Femur (tissue), 1 donor: Measurements from ENCODE around the gene STX16.

ENCODE experiments used
- DNase-seq: peaks from one replicate; pipeline ENCODE4 v3.0.0-alpha.2; 2017

The STX16 gene

DNA sequence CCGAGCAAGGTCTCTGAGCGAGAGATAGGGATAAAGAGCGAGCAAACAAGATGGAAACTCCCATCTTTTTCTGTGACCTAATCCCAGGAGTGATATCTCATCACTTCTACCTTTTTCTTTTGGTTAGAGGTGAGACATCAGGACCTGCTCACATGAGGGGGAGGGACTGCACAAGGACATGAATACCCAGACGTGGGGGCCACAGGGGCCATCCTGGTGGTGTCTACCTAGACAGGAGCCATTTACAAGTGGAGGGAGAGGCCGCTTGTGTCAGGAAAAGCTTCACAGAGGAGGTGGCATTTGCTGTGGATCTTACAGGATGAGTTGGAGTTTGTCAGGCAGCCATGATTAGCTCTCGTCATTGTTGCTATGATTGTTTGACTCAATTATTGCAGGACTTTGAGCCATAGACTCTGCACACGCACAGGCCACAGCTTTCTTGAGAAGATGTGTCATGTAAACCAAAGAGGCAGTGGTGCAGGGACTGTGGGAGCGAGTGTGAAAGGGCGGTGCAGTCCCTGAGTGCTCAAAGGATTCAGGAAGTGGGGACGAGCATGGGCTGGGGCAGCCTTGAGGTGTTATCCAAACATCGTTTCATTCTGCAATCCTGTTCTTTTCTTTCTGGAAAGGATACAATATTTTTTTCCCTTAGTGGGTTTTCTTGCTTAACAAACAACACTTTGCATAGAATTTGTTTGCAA, 49.2 kb downstream of the STX16 start:
- DNase-seq = peak; percentile 57

DNA sequence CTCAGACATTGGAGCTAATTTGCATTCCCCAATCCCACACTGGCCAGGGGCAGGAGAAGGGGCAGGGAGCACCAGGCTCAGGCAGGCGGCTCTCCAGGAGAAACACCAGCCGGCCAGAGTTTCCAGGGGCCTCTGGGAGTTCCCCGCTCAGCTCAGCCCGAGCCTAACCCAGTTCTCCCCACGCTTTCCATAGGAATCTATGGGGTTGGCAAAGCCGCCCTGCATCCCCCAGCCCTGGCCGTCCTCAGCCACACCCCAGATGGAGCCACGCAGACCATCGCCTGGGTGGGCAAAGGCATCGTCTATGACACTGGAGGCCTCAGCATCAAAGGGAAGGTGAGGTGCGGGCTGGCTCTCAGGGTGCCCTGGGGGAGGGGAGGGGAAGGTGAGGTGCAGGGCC, 49.7 kb downstream of the STX16 start:
- DNase-seq = peak; percentile 77

DNA sequence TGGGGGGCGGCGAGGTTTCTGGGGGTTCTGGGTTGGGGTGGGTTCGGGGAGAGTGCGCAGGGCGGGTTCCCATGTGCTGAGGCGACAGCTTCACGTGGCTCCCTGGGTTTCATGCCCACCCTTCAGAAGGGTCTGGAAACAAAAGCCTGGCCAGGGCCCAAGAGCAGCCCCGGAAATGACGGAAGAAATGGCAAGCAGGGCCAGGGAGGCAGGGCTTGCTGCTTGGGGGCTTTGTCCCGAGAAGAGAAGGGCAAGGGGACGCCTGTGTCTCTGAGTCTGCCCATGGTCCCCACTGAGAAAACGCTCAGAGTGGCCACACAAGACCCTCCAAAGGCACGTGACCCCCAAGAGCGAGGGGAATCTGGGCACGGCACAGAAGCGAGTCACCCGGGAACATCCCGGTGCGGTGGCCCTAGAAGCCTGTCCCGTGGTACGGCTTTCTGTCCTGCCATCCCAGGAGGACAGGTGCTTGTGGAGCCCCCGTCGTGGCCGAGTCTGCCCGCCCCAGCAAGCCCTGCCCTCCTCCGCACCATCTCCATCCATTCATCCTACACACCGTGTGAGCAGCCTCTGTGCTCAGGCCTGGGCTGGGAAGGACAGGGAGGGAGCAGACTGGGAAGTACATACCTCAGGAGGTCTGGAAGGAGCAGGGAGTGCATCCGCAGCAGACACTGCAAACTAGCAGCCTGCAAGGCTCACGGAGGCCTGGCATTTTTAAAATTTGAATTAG, 50.5 kb downstream of the STX16 start:
- DNase-seq = no peak

DNA sequence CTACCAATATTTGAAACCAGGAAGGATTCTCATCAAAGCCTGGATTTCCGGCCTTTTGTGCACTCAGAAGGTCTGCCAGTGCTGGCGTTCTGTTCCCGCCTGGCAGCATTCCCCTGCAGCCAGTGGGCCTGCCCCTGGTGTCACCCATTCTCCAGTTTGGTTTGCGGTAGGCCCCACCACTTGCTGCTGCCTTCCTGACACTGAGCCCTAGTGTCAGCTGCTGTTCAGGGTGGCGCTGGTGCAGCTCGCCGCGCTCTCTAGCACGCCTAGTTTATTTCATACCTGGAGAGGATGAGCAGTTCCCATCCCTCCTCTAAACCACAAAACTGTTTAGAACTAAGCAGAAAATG, 51.1 kb downstream of the STX16 start:
- DNase-seq = no peak

DNA sequence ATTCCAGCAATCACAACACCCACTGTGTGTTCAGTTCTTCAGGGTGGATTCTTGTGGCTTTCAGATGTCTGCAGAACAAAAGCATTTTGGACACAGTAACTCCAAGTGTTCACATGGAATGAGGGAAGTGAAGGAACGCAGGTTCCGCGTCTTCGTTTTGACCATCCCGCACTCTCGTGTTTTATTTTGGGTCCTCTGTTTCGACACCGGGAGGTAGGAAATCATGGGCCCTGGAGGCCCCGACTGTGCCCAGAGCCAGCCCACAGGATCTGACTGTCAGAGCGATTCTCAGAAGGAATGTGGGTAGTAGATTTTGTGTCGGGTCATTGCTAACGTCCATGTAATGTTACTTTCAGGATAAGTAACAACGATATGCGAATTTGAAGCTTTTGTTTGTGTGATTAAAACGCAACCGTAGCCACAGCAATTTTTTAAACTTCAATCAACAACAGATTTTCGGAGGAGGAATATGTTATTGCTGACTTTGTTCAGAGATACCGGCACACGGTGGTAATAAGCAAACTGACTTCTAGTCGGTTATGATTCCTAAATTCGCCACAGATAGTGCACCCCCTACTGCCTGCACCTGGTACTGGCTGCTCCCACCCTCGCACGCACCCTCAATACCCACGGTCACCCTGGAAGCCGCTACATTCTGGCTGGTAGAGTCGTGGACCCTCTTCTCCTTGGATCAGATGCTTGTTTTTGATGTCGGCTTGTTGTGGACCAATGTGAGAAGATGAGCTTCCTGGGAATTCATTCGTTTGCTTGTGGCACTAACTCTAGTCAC, 52.0 kb downstream of the STX16 start:
- no peak for DNase-seq

DNA sequence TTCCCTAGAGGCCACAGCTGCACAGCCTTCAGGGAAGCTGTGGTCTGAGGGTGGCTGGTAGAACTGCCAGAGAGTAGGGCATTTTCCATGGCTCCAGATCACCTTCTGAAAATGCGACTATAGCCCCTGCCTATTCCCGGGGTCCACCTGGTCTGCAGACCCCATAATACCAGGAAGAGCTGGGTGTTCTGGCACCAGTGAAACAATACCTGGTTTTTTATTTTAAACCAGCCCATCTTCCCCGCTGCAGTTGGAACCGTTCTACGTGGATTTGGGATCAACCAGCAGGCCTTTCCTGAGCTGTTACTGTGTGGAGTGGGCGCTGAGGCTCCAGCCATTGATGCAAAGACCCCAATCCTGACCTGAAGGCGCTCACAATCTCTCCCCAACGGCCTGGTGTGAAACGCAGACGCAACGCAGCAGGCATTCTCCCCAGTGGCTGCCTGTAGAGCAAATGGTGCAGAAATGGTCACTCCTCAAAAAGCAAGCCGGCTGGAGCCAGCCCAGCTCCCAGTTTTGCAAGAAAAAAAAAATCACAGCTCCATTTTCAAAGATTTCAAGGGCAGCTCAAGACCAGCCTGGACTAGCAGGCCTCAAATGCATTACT, 52.8 kb downstream of the STX16 start:
- no peak for DNase-seq

DNA sequence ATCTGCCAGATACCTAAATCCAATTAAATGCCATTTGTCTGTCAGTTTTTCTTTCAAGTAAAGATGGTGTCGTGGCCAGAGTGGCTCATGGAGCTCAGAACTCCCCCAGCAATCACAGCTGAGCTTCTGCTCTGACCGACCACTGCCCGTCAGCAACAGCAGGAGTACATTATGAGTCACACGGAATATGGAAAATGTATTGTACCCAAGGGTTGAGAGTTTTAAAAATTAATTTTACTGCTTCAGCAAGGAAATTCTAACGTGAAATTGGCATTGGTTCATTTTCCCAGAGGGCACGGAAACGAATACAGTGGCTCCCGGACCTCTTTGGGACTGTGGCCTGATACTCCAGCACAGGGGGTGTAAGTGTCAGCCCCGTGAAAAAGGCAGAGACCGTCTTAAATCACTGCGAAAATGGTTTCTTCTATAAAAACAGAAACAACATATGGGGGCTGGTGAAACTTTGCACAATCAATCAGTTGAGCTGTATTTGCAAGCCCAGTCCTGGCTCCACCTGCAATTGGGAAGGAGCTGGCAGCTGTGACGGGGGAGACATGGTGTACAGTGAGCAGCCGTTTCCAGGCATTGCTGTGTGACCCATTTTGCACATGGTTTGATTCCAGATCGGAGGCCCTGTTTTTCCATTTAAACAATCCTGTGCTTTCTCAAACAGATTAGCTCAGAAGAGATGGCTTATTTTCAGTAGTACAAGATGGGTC, 54.3 kb downstream of the STX16 start:
- DNase-seq = peak; percentile 92

DNA sequence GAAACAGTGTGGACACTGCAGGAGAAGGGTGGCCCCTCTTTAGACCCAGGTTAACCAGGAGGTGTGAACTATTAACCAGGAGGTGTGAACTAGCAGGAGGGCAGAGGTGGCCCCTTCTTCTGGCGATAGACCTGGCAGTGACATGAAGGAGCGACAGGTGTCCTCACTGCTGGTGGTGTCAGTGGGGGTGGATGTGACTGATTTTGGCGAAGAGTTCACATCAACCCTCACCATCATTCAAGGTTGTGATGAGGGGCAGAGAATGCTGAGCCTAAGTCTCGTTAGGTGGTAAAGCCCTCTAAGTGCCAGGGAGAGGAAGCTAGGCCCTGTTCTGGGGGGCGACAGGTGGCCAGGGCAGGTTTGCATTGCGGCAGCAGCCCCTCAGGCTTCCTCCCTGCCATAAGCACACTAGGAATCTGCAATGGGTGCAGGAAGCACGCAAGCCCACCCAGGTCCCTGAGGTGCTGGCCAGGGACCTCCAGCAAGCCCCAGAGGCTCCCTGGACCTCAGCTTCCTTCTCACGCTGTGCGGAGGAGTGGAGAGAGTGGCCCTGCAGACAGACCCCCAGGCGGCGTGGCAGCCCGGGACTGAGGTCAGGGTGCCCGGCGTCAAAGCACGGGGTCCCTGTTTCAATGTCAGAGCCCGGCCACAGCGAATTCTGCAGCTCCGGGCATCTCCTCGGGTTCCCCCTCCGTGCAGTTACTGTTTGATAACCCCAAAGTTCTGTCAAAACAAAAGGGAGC, 55.2 kb downstream of the STX16 start:
- DNase-seq = peak; percentile 19

DNA sequence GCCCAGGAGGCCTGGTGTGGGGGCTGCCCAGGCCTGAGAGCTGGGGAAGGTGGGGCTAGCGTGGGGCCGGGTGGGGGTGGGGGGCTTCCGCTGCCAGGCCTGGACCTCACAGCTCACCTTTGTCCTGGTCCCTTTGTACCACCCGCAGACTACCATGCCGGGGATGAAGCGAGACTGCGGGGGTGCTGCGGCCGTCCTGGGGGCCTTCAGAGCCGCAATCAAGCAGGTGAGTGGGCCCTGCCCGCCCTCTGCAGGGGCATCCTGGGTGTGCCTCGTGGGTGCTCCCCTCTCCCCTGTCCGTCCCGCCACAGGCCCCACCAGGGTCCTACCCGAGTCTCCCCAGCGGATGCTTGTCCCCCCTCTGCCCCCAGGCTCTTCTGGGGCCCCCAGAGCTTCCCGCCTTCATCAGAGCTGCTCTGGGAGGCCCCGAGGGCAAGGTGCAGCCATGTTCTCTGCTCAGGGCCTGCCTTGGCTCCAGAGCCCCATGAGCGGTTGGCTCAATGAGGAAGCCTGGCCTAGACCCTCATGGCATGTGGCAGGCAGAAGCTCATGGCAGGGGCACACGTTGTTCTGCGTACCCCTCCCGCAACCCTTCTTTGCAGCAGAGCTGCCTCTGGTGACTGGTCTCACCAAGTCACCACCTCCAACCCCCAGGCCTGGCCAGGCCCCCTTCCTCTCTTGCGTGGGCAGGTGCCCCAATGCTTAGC, 56.0 kb downstream of the STX16 start:
- DNase-seq = peak; percentile 20

DNA sequence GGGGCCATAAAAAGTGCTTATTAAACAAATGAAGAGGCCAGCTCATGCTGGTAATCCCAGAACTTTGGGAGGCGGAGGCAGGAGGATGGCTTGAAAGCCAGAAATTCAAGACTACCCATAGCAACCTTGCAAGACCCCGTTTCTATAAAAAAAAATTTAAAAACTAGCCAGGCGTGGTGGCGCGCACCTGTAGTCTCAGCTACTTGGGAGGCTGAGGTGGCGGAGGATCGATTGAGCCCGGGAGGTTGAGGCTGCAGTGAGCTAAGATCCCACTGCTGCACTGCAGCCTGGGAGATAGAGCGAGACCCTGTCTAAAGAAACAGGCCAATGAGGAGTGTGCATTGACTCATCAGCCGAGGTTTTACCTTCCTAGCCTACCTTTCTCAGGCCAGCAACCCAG, 56.7 kb downstream of the STX16 start:
- no peak for DNase-seq

DNA sequence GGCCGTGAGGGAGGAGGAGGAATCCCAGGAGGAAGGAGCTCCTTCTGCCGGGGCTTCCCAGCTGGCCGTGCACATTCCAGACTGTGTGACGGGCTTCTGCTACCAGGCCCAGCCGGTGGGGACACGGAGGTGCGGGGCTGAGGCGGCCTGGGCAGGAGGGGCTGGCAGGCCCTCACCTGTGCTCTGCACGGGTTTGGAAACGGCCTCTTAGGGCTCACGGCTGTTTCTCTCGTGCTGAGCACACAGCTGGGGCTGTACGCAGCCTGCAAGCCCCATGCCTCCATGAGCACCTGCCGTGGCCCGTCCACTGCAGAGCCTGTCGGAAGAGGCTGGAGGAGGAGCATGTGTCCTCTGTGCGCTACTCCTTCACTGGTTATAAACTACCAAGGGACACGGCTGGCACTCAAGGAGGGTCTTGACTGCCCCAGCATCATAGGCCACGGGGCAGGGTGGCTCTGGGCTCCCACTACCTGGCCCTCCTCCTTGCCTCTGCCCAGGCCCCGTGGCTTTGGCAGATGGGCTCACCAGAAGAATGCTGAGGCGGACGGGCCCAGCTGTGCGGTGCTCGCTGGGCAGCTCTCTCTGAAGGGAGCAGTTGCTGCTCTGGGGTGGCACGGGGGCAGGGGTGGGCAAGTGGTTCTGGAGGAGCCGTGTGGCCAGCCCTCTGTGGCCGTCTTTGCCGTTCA, 57.3 kb downstream of the STX16 start:
- peak; percentile 52 for DNase-seq

DNA sequence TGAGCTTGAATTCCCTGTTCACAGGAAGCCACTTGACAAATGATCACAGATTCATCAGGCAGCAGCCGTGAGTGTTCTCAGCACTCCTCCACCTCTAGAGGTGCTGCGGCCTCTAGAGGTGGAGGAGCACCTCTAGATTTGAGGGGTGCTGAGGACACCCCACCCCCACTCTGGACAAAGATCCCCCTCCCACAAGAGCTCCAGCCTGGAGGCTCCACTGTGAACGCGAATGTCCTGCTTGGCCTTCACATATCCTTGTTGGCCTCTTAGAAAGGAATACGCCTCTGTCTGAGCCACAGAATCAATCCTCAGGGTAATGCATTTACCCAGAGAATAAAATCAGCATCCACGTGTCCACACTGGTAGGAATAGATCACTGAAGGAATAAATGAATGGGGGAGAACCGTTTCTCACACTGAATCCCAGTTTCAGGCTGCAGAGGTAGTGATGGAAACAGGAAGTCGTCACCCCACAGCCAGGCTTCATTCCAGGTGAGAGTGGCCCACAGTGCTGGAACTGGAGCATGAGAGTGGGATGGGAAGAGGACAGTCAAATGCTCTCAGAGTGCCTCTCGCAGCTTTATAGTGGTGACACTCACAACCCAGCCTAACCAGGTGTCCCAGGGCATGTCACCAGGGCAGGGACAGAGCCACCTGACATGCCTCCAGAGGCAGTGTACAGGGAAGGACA, 58.1 kb downstream of the STX16 start:
- peak; percentile 30 for DNase-seq

DNA sequence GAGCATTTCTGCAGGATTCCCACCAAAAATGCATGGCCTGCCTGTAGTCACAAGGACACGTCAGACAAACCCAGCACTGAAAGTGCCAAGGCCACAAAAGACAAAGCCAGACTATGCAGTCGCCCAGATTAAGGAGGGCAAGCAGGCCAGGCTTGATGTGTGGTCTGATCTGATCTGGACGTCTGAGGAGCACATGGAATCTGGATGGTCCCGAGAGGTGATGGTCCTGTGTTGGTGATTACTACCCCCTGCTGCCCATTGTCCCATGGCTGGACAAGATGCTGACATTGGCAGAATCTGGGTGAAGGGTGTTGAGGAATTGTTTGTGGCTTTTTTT, 58.6 kb downstream of the STX16 start:
- DNase-seq = no peak

DNA sequence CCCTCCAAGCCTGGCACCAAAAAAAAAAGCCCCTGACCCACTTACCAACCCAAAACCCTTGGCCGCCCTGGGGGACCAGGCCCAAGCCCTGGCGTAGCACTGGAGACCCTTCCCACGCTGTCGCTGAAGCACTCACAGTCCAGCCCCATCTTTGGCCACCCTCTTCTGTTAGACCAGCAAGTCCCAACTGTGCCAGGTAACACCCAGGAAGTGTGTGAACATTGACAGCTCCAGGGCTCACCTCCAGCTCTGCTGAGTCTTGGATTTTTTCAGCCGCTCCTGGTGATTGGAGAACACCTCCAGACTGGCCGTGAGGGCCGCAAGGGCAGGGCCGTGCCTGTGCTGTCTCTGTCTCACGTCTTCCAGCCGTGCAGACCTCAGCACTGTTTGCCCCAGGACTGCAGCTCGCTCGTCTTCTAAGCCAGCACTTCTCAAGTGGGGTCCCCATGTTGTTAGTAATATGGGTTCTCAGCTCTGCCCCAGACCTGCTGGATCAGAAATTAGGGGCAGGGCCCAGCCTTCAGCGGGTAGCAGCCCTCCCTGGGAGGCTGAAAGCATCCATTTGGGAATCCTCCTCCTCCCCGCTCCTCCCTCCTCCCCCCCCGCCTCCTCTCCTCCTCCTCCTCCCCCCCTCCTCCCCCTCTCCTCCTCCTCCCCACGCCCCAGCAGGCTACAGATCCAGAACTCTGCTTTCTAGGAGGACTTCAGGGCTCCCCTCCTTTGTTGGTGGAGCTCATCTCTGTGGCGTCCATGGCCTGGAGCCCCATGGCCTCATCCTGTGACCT, 59.6 kb downstream of the STX16 start:
- DNase-seq = peak; percentile 19

DNA sequence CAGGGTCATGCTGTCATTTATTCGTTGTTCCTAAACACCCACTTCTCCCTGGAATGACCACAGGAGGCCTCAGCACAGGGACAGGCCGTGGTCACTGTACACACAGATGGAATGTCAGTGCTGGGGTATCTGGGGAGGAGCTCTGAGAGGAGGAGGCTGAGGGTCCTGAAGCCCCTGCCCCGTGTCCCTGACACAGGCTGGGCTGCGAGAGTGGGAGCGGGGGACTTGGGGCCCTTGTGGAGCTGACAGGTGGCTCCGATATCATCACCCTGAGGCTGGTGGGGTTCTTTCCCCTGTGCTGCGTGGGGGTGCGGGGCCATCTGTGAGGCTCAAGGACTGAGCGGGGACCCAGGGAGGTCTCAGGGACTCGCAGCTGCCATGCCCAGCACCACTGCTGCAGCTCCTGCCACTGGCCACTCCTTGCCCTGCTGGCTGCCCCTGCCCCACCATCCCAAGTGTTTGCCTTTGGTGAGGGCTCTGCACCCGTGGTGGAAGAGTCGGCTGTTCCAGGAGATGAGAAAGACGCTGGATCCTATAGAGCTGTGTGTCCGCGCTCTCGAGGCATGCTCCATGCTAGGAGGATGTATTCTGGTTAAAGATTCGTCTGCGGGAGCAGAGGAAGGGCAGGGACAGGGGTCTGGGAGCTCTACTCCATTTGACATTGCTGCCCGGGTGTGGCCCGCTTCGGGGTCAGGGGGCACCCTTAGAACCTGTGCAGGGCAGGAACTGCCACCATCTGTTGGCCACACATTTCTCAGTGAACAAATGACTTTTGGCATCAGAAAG, 60.4 kb downstream of the STX16 start:
- DNase-seq = no peak

DNA sequence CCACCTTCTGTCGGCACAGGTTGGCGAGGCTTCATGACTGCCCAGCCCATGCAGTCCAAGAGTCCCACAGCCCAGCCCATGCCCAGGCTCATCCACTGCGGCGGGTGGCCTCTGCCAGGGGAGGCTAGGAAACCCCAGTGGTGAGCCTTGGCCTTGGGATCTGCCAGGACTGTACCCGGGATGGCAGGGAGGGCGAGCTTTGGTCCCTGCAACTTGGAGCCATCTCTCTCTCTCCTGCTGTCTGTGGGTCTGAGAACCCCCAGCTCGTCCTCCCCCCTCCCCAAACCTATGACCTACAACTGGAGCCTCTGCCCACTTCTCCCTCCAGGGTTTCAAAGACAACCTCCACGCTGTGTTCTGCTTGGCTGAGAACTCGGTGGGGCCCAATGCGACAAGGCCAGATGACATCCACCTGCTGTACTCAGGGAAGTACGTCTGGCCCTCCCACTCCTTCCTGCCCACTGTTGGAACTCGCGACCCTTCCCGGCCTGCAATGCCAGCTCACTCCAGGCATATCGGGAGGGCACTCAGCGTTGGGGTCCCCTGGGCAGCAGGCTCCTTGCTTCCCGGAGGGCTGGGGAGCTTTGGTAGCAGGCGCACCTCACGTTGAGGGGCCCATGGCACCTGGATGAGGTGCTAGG, 61.2 kb downstream of the STX16 start:
- peak; percentile 15 for DNase-seq

DNA sequence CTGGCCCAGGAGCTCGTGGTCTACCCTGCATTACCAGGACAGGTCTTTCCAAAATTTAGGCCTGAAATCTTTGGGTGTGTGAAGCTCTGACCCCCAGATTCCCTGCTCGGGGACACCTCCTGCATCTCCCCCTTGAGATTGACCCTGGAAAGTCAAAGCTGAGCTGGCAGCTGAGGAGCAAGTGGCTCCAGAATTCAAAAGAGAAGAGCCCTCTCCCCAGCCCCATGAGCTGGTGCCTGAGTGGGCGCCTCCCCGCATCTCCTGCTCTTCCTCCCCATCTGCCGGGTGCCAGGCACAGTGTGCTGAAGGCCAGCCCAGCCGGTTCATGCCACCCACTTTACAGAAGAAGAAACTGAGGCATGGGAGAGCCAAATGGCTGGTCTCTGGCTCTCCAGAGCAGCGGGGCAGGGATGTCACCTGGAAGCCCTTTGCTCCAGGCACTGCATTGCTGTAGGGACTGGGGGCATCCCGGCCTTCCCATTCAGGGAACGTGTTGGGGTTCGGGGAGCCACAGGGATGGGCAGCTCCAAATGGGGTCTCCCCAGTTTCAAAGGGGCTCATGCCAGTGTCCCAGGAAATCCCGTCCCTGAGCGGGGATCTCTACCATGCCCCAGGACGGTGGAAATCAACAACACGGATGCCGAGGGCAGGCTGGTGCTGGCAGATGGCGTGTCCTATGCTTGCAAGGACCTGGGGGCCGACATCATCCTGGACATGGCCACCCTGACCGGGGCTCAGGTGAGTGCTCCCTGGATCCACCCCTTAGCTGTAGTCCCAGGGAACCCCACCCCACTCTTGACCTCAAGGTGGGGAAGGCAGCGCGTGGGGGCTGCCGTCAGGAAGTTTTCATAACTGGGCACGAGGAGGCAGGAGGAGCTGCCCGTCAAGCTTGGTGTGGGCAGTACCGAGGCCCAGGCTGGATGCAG, 62.0 kb downstream of the STX16 start:
- DNase-seq = peak; percentile 13
